H1 (cell line): ENCODE measurements around the gene MED29. TPM values are rescaled to one million over a fixed set of nuclear protein-coding genes. Genes with fewer than 3 reads are reported as not detected.

Source experiments
- CBX5 ChIP-seq: fragments of 300-800, 300-1000 bp; sonication (generic); IDR thresholded peaks from 2 replicates; pipeline ENCODE4 v1.7.1; 2016; ENCODE audit warnings: antibody characterized with exemption, low read length, low read depth
- CHD7 ChIP-seq: fragments of 300-600 bp; sonication (generic); IDR thresholded peaks from 2 replicates; pipeline ENCODE4 v1.7.1; 2012; ENCODE audit warnings: low read length, moderate library complexity, mild to moderate bottlenecking, inconsistent platforms; ENCODE audit not compliant: insufficient replicate concordance
- E2F6 ChIP-seq: IDR thresholded peaks from 2 replicates; pipeline ENCODE4 v1.6.1; 2012; ENCODE audit warnings: inconsistent platforms
- GTF2F1 ChIP-seq: IDR thresholded peaks from 2 replicates; pipeline ENCODE4 v1.6.1; 2012; ENCODE audit warnings: low read depth, low read length, improper control_type of control experiment, borderline replicate concordance
- HDAC2 ChIP-seq, 2 experiments: fragments of 300-600 bp in 1 of 2; sonication (generic) in 1 of 2; IDR thresholded peaks; 2 replicates each; pipeline ENCODE4 v1.6.1; 2011 to 2012; ENCODE audit warnings: low read depth in 2 of 2, low read length in 2 of 2, mild to moderate bottlenecking in 2 of 2, moderate library complexity in 2 of 2, borderline replicate concordance in 1 of 2, inconsistent platforms in 1 of 2
- HDAC6 ChIP-seq: IDR thresholded peaks from one replicate; pipeline ENCODE4 v1.7.1; 2012; ENCODE audit warnings: low read depth, mild to moderate bottlenecking, inconsistent platforms, low read length, moderate library complexity
- POLR2AphosphoS5 ChIP-seq: IDR thresholded peaks from 2 replicates; pipeline ENCODE4 v1.6.1; 2011; ENCODE audit warnings: low read depth, low read length
- SIN3A ChIP-seq, 2 experiments: IDR thresholded peaks in 1 of 2; conservative IDR thresholded peaks in 1 of 2; 2 replicates each; pipeline ENCODE4 v1.6.1; 2011 to 2012; ENCODE audit warnings: low read length in 2 of 2, improper control_type of control experiment in 1 of 2, low read depth in 1 of 2, mild to moderate bottlenecking in 1 of 2
- SP2 ChIP-seq: IDR thresholded peaks from 2 replicates; pipeline ENCODE4 v1.6.1; 2012; ENCODE audit warnings: mild to moderate bottlenecking, low read length, inconsistent platforms
- polyA plus RNA-seq, 7 experiments: library from polyadenylated mRNA; depleted of rRNA in 3 of 7; stranded (reverse) in 5 of 7; unstranded in 2 of 7; fragments of >200 nt in 5 of 7; fragments of 200-250 nt in 2 of 7; gene quantifications; 1 replicate in 5 of 7; 2 replicates in 1 of 7; 4 replicates in 1 of 7; pipeline versions ENCODE4 v1.2.1 to v1.2.3, GENCODE V29; 2011 to 2013; ENCODE audit warnings: missing spikeins in 2 of 7, mixed read lengths in 2 of 7
- total RNA-seq: library from RNA; stranded (reverse); fragmentation: NEBNext Ultra II Directional; extraction: Animal tissue kit (Norgen Biotek cat#: 25700); gene quantifications from 2 replicates; pipeline ENCODE4 v1.2.1, GENCODE V29; 2021

Gene MED29
- total and polyA plus RNA-seq, 2 of the 8 experiments (the other 6 are each of a cell fraction or from before 2014, with no cell fraction given) = 31.1 to 52.5 TPM

- TF ChIP-seq CHD7 (no peak), SP2 (no peak), POLR2AphosphoS5 (peak; percentile 99), HDAC6 (no peak), HDAC2 (IDR thresholded peaks at IDR 0.05; ENCODE audit: borderline replicate concordance in 1 of 2, low read depth in 2 of 2, low read length in 2 of 2) (peak in 1 of 2 experiments; percentile 35; a peak in 2 of 4 replicates), CBX5 (no peak), GTF2F1 (no peak), SIN3A (conservative IDR thresholded peaks at IDR 0.05 in 1 of 2, IDR thresholded peaks at IDR 0.05 in 1 of 2; ENCODE audit: low read depth in 1 of 2, low read length in 2 of 2) (peak; percentile 13 to 69; a peak in 2 of 4 replicates), E2F6 (no peak)
Measured at GRCh38 chr19:39406656-39407409, 15.7 kb downstream of the MED29 start, which contains the start of gene ZFP36 (continued).
